H9 (cell line): ENCODE data around the gene ADCY5. TPM values are rescaled to one million over a fixed set of nuclear protein-coding genes. Genes with fewer than 3 reads are reported as not detected.

ENCODE experiments used
- DNase-seq: peaks from one replicate; pipeline ENCODE4 v3.0.0-alpha.2; 2017
- H2AFZ ChIP-seq: one replicate; pipeline ENCODE4 v1.6.1; 2013; ENCODE audit warnings: mild to moderate bottlenecking, low read length, control low read depth, moderate library complexity
- H2AK5ac ChIP-seq: 2 replicates; pipeline ENCODE4 v1.6.1; 2013; ENCODE audit warnings: low read length, control low read depth, mixed read lengths; ENCODE audit not compliant: insufficient read length
- H2BK120ac ChIP-seq: one replicate; pipeline ENCODE4 v1.6.1; 2013; ENCODE audit warnings: low read depth, mild to moderate bottlenecking, low read length, control low read depth, inconsistent platforms; ENCODE audit not compliant: poor library complexity, severe bottlenecking
- H2BK12ac ChIP-seq: 2 replicates; pipeline ENCODE4 v1.6.1; 2013; ENCODE audit warnings: low read length, control low read depth, mixed read lengths, low read depth; ENCODE audit not compliant: insufficient read length
- H2BK15ac ChIP-seq: 2 replicates; pipeline ENCODE4 v1.6.1; 2013; ENCODE audit warnings: low read depth, low read length, control low read depth
- H2BK20ac ChIP-seq: one replicate; pipeline ENCODE4 v1.6.1; 2013; ENCODE audit warnings: low read depth, mild to moderate bottlenecking, low read length, control low read depth, inconsistent platforms; ENCODE audit not compliant: poor library complexity, severe bottlenecking
- H2BK5ac ChIP-seq: 2 replicates; pipeline ENCODE4 v1.6.1; 2013; ENCODE audit warnings: low read length, control low read depth, mixed read lengths; ENCODE audit not compliant: insufficient read length
- H3K14ac ChIP-seq: 2 replicates; pipeline ENCODE4 v1.6.1; 2013; ENCODE audit warnings: low read length, control low read depth; ENCODE audit not compliant: insufficient read depth
- H3K18ac ChIP-seq: 2 replicates; pipeline ENCODE4 v1.6.1; 2013; ENCODE audit warnings: low read depth, mild to moderate bottlenecking, mixed read lengths, low read length, control low read depth; ENCODE audit not compliant: insufficient read length
- H3K23ac ChIP-seq: 2 replicates; pipeline ENCODE4 v1.6.1; 2013; ENCODE audit warnings: low read length, control low read depth, mixed read lengths, low read depth; ENCODE audit not compliant: insufficient read length
- H3K23me2 ChIP-seq: 2 replicates; pipeline ENCODE4 v1.6.1; 2013; ENCODE audit warnings: low read depth, mild to moderate bottlenecking, mixed read lengths, low read length, control low read depth; ENCODE audit not compliant: insufficient read length, poor library complexity, severe bottlenecking
- H3K27ac ChIP-seq: 2 replicates; pipeline ENCODE4 v1.5.1; 2013; ENCODE audit warnings: low read length, control low read depth, mixed read lengths, low read depth; ENCODE audit not compliant: insufficient read length
- H3K27me3 ChIP-seq: 2 replicates; pipeline ENCODE4 v1.6.1; 2013; ENCODE audit warnings: low read length, control low read depth, inconsistent platforms; ENCODE audit not compliant: insufficient read depth
- H3K4ac ChIP-seq: 2 replicates; pipeline ENCODE4 v1.6.1; 2013; ENCODE audit warnings: low read depth, mild to moderate bottlenecking, control low read depth, inconsistent platforms, low read length, moderate library complexity
- H3K4me1 ChIP-seq: 2 replicates; pipeline ENCODE4 v1.6.1; 2013; ENCODE audit warnings: low read length, control low read depth, inconsistent platforms; ENCODE audit not compliant: insufficient read depth
- H3K4me2 ChIP-seq: 2 replicates; pipeline ENCODE4 v1.6.1; 2013; ENCODE audit warnings: low read length, control low read depth, mixed read lengths; ENCODE audit not compliant: insufficient read length, insufficient read depth
- H3K56ac ChIP-seq: 2 replicates; pipeline ENCODE4 v1.6.1; 2013; ENCODE audit warnings: low read depth, mild to moderate bottlenecking, mixed read lengths, low read length, control low read depth; ENCODE audit not compliant: insufficient read length
- H3K79me1 ChIP-seq: 2 replicates; pipeline ENCODE4 v1.6.1; 2013; ENCODE audit warnings: low read depth, mild to moderate bottlenecking, moderate library complexity, low read length, control low read depth, inconsistent platforms; ENCODE audit not compliant: insufficient read depth, poor library complexity, severe bottlenecking
- H3K79me2 ChIP-seq: 2 replicates; pipeline ENCODE4 v1.6.1; 2013; ENCODE audit warnings: low read length, control low read depth, inconsistent platforms; ENCODE audit not compliant: insufficient read depth
- H3K9ac ChIP-seq: 2 replicates; pipeline ENCODE4 v1.6.1; 2013; ENCODE audit warnings: low read length, control low read depth, mixed read lengths; ENCODE audit not compliant: insufficient read length; ENCODE audit errors: extremely low read depth
- H3K9me3 ChIP-seq: one replicate; pipeline ENCODE4 v1.6.1; 2013; ENCODE audit warnings: low read depth, low read length, inconsistent platforms; ENCODE audit not compliant: control insufficient read depth
- H3T11ph ChIP-seq: one replicate; pipeline ENCODE4 v1.6.1; 2013; ENCODE audit warnings: mild to moderate bottlenecking, low read length, control low read depth, inconsistent platforms
- H4K20me1 ChIP-seq: one replicate; pipeline ENCODE4 v1.6.1; 2013; ENCODE audit not compliant: control insufficient read depth, insufficient read length, insufficient read depth
- H4K5ac ChIP-seq: 2 replicates; pipeline ENCODE4 v1.6.1; 2013; ENCODE audit warnings: low read depth, mild to moderate bottlenecking, mixed read lengths, low read length, control low read depth; ENCODE audit not compliant: insufficient read length
- H4K8ac ChIP-seq: replicated peaks from 2 replicates; pipeline ENCODE4 v1.6.1; 2013; ENCODE audit warnings: low read length, control low read depth, mixed read lengths, low read depth; ENCODE audit not compliant: insufficient read length
- H4K91ac ChIP-seq: 2 replicates; pipeline ENCODE4 v1.6.1; 2013; ENCODE audit warnings: low read depth, mild to moderate bottlenecking, moderate library complexity, mixed read lengths, low read length, control low read depth; ENCODE audit not compliant: insufficient read length
- H3K27ac Mint-ChIP-seq, 3 experiments: 2 replicates in 2 of 3; 3 replicates in 1 of 3; pipeline ENCODE4 v1.8.0; 2020 to 2021; ENCODE audit warnings: mixed read lengths in 3 of 3, mild to moderate bottlenecking in 1 of 3, moderate library complexity in 1 of 3
- H3K27me3 Mint-ChIP-seq: 2 replicates; pipeline ENCODE4 v1.8.0; 2021; ENCODE audit warnings: low read depth, mild to moderate bottlenecking, moderate library complexity, mixed read lengths
- H3K36me3 Mint-ChIP-seq, 3 experiments: 2 replicates in 2 of 3; 3 replicates in 1 of 3; pipeline ENCODE4 v1.8.0; 2020 to 2021; ENCODE audit warnings: low read depth in 3 of 3, mixed read lengths in 3 of 3; ENCODE audit not compliant: insufficient read depth in 1 of 3
- H3K4me1 Mint-ChIP-seq, 2 experiments: 2 replicates each; pipeline ENCODE4 v1.8.0; 2020; ENCODE audit warnings: mixed read lengths in 2 of 2
- H3K4me3 Mint-ChIP-seq, 2 experiments: 2 replicates in 1 of 2; 3 replicates in 1 of 2; pipeline ENCODE4 v1.8.0; 2020 to 2021; ENCODE audit warnings: mild to moderate bottlenecking in 2 of 2, mixed read lengths in 2 of 2, moderate library complexity in 1 of 2
- H3K9me3 Mint-ChIP-seq, 2 experiments: 2 replicates in 1 of 2; 3 replicates in 1 of 2; pipeline ENCODE4 v1.8.0; 2020; ENCODE audit warnings: mild to moderate bottlenecking in 2 of 2, mixed read lengths in 2 of 2, moderate library complexity in 1 of 2
- CTCF ChIP-seq: fragments of 200-600 bp; sonication (generic); conservative IDR thresholded peaks from 3 replicates; pipeline ENCODE4 v1.8.0; 2021; ENCODE audit warnings: antibody characterized with exemption, mild to moderate bottlenecking
- WGBS: extraction: QIAGEN DNeasy Blood & Tissue Kit; methylation state at CpG from one replicate; pipeline ENCODE4 v1.1.7; 2013; ENCODE audit warnings: missing lambda C conversion rate, low lambda C conversion rate, mixed read lengths; ENCODE audit not compliant: insufficient read length; ENCODE audit errors: extremely low coverage; 5-methylcytosine and 5-hydroxymethylcytosine counted together
- total RNA-seq: library from RNA; stranded (reverse); gene quantifications from 2 replicates; pipeline ENCODE4 v1.2.1, GENCODE V29; 2021

ADCY5 gene
- total RNA-seq, 1 experiment from 2014 or later: 5.0 TPM

DNA sequence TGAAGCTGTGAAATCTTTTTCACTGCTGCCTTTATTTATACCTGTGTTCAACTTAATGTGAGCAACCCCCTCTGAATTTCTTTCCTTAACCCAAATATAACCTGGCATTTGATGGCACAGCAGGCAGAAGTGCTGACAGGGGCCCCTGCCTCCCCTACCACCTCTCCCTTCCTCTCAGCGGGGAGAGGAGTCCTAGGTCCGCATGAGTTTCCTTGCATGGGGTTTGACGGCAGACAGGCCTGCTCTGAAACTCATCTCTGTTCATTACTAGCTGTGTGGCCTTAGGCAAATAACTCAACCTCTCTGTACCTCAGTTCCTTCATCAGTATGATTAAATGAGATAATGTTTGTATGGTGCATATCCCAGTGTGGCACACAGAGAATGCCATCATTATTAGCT lies 167.5 kb downstream of the ADCY5 start:
- Histone ChIP-seq H3K18ac (no peak overlapping the region), H4K5ac (no peak overlapping the region), H2AK5ac (no peak overlapping the region), H3K9ac (no peak overlapping the region), H3K4me1 (peaks cover 4% of the 10 kb centered on the region; the same call in 1 of the 2 replicates), H3K27ac (no peak overlapping the region), H2AFZ (no peak overlapping the region), H3K23me2 (no peaks in the 10 kb centered on the region), H3K4ac (no peak overlapping the region), H3K56ac (no peak overlapping the region), H2BK20ac (no peak overlapping the region), H3K14ac (no peak overlapping the region), H4K91ac (no peak overlapping the region), H2BK12ac (no peak overlapping the region), H3K27me3 (no peaks in the 10 kb centered on the region), H3K9me3 (no peaks in the 10 kb centered on the region), H3T11ph (no peak overlapping the region), H3K79me2 (no peaks in the 10 kb centered on the region), H3K4me2 (no peak overlapping the region), H4K20me1 (no peaks in the 10 kb centered on the region), H3K79me1 (no peaks in the 10 kb centered on the region), H2BK120ac (no peak overlapping the region), H3K23ac (no peak overlapping the region), H4K8ac (no peak overlapping the region), H2BK15ac (no peak overlapping the region), H2BK5ac (no peak overlapping the region)
- Mint-ChIP-seq H3K27me3 (no peaks in the 10 kb centered on the region), H3K4me3 (no peak overlapping the region), H3K36me3 (peaks cover 0 to 9% (median 8%) of the 10 kb centered on the region in 3 experiments; a peak in 3 of 7 replicates), H3K4me1 (peaks cover 16 to 19% of the 10 kb centered on the region in 2 experiments), H3K9me3 (no peaks in the 10 kb centered on the region), H3K27ac (no peak overlapping the region)
- no peak for DNase-seq
- no CpG with 5 or more reads among the region's 3 CpGs for WGBS
- no peak for TF ChIP-seq CTCF
